HG03066 (cell line): Measurements from ENCODE around the gene WFDC9.
"Not testable (repeated sequence)": the region's sequence is repeated elsewhere in the genome, so short reads cannot be mapped to it uniquely, and the experiment has no call there.

Source experiments
- ATAC-seq: cut with Tn5 transposase; IDR thresholded peaks from one replicate; pipeline ENCODE4 v1.9.1; 2021; ENCODE audit warnings: low read depth; ENCODE audit not compliant: unreplicated experiment

Gene WFDC9

GRCh38 chr20:45593498-45593897 lies 37.6 kb downstream of the WFDC9 start:
- ATAC-seq, result no peak

- ATAC-seq, result no peak
Observed at GRCh38 chr20:45592574-45593189, 38.4 kb downstream of the WFDC9 start.

- no peak for ATAC-seq
Observed at GRCh38 chr20:45589725-45590124, 41.4 kb downstream of the WFDC9 start.

- ATAC-seq, result no peak
Observed at GRCh38 chr20:45588800-45589199, 42.3 kb downstream of the WFDC9 start.

GRCh38 chr20:45585986-45586385 lies 45.1 kb downstream of the WFDC9 start:
- ATAC-seq, result not testable (repeated sequence)

- ATAC-seq, result not testable (repeated sequence)
Observed at GRCh38 chr20:45584294-45584693, 46.8 kb downstream of the WFDC9 start.

GRCh38 chr20:45583502-45583901 lies 47.6 kb downstream of the WFDC9 start:
- ATAC-seq, result no peak

GRCh38 chr20:45581702-45582101 lies 49.4 kb downstream of the WFDC9 start:
- no peak for ATAC-seq

GRCh38 chr20:45579184-45579583 lies 51.9 kb downstream of the WFDC9 start, which contains the start of gene WFDC8:
TSS of gene WFDC8 (minus strand) at chr20:45579284. CDS start at chr20:45579247, 37 bp downstream.
- ATAC-seq, result no peak

GRCh38 chr20:45578231-45578630 lies 52.9 kb downstream of the WFDC9 start:
- ATAC-seq, result no peak

- ATAC-seq, result no peak
Observed at GRCh38 chr20:45576995-45577394, 54.1 kb downstream of the WFDC9 start.

GRCh38 chr20:45575931-45576330 lies 55.2 kb downstream of the WFDC9 start:
- no peak for ATAC-seq

- ATAC-seq, result not testable (repeated sequence)
Observed at GRCh38 chr20:45569650-45570049, 61.4 kb downstream of the WFDC9 start.

- ATAC-seq, result no peak
Observed at GRCh38 chr20:45564760-45565276, 66.3 kb downstream of the WFDC9 start.
